ENCODE measurements around the gene SRD5A1.
A peak's percentile ranks its signal among the peaks of the same experiment; 100 is the strongest.
"Not testable (repeated sequence)": the region's sequence is repeated elsewhere in the genome, so short reads cannot be mapped to it uniquely, and the experiment has no call there.

Gene SRD5A1

GRCh38 chr5:6644794-6645241 is 11.6 kb downstream of the SRD5A1 start:
- DNase-seq (ENCODE audit: low spot score): no peak

GRCh38 chr5:6645571-6646362 is 12.5 kb downstream of the SRD5A1 start:
- DNase-seq (ENCODE audit: low spot score): not testable (repeated sequence)

GRCh38 chr5:6649186-6649585 is 15.9 kb downstream of the SRD5A1 start:
- DNase-seq (ENCODE audit: low spot score): no peak

GRCh38 chr5:6649681-6650080 is 16.4 kb downstream of the SRD5A1 start:
- no peak for DNase-seq (ENCODE audit: low spot score)

GRCh38 chr5:6652025-6652424 is 18.8 kb downstream of the SRD5A1 start:
- no peak for DNase-seq (ENCODE audit: low spot score)

- DNase-seq (ENCODE audit: low spot score): no peak
Measured at GRCh38 chr5:6655432-6655831, 22.2 kb downstream of the SRD5A1 start.

GRCh38 chr5:6656680-6657079 is 23.4 kb downstream of the SRD5A1 start:
- no peak for DNase-seq (ENCODE audit: low spot score)

GRCh38 chr5:6659941-6660684 is 26.9 kb downstream of the SRD5A1 start:
- DNase-seq (ENCODE audit: low spot score): no peak

GRCh38 chr5:6660688-6661087 is 27.4 kb downstream of the SRD5A1 start:
- no peak for DNase-seq (ENCODE audit: low spot score)

- DNase-seq (ENCODE audit: low spot score): no peak
Measured at GRCh38 chr5:6666762-6667161, 33.5 kb downstream of the SRD5A1 start.

GRCh38 chr5:6667648-6668047 is 34.4 kb downstream of the SRD5A1 start:
- DNase-seq (ENCODE audit: low spot score): no peak

- not testable (repeated sequence) for DNase-seq (ENCODE audit: low spot score)
Measured at GRCh38 chr5:6668717-6669116, 35.5 kb downstream of the SRD5A1 start.

- DNase-seq (ENCODE audit: low spot score): no peak
Measured at GRCh38 chr5:6673031-6673430, 39.8 kb downstream of the SRD5A1 start.

GRCh38 chr5:6673963-6674362 is 40.7 kb downstream of the SRD5A1 start:
- no peak for DNase-seq (ENCODE audit: low spot score)

GRCh38 chr5:6674421-6674820 is 41.2 kb downstream of the SRD5A1 start:
- DNase-seq (ENCODE audit: low spot score): no peak

- DNase-seq (ENCODE audit: low spot score): no peak
Measured at GRCh38 chr5:6674886-6675285, 41.6 kb downstream of the SRD5A1 start.

- DNase-seq (ENCODE audit: low spot score): no peak
Measured at GRCh38 chr5:6675784-6676491, 42.7 kb downstream of the SRD5A1 start.

- no peak for DNase-seq (ENCODE audit: low spot score)
Measured at GRCh38 chr5:6676702-6677101, 43.5 kb downstream of the SRD5A1 start.

- DNase-seq (ENCODE audit: low spot score): no peak
Measured at GRCh38 chr5:6678385-6678784, 45.1 kb downstream of the SRD5A1 start.

- no peak for DNase-seq (ENCODE audit: low spot score)
Measured at GRCh38 chr5:6680922-6681321, 47.7 kb downstream of the SRD5A1 start.

GRCh38 chr5:6681682-6682081 is 48.4 kb downstream of the SRD5A1 start:
- no peak for DNase-seq (ENCODE audit: low spot score)

GRCh38 chr5:6682239-6682638 is 49.0 kb downstream of the SRD5A1 start:
- peak; percentile 52 for DNase-seq (ENCODE audit: low spot score)

- no peak for DNase-seq (ENCODE audit: low spot score)
Measured at GRCh38 chr5:6683241-6683640, 50.0 kb downstream of the SRD5A1 start.

All from iPS-NIHi11 (cell line).